ENCODE results near the gene MAPKAP1.
"Not testable (repeated sequence)": the region's sequence is repeated elsewhere in the genome, so short reads cannot be mapped to it uniquely, and the experiment has no call there.

The MAPKAP1 gene

DNA sequence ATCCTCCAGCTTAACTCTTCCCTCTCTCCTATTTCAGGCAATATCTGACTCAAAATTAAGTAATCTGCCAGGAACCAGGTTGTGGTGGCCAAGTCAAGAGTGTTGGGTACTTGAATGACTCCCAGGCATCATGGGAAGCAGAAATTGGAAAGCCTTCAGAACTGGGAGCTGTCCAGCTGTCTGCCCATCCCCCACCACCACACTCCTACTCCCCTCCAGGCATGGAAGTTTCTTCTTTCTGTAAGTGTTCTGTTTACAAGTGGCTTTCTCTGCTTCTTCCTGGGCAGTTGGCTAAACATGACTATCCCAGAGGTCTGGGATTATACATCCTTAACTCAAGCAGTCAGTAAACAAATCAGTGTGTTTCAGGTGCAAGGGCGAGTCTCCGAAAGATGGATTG is 25.6 kb upstream of the MAPKAP1 start:
- DNase-seq (ENCODE audit: low read depth, low spot score): peak; percentile 36

DNA sequence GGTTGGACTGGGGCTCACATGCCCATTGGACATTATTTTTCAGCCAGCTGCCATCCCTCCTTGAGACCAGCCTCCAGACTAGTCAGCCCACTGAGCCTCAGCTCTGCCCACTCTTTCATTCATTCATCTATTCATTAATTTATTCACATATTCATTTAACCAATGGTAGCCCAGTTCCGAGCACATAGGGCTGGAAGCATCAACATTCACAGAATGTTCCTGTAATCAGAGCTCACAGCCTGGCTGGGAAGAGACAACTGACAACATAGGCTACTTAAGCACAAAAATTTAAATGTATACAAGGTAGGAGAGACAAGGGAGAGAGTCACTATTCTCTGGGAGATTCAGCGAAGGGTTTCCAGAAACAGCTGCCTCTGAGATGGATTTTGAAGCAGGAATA is 23.2 kb upstream of the MAPKAP1 start:
- no peak for DNase-seq (ENCODE audit: low read depth, low spot score)

DNA sequence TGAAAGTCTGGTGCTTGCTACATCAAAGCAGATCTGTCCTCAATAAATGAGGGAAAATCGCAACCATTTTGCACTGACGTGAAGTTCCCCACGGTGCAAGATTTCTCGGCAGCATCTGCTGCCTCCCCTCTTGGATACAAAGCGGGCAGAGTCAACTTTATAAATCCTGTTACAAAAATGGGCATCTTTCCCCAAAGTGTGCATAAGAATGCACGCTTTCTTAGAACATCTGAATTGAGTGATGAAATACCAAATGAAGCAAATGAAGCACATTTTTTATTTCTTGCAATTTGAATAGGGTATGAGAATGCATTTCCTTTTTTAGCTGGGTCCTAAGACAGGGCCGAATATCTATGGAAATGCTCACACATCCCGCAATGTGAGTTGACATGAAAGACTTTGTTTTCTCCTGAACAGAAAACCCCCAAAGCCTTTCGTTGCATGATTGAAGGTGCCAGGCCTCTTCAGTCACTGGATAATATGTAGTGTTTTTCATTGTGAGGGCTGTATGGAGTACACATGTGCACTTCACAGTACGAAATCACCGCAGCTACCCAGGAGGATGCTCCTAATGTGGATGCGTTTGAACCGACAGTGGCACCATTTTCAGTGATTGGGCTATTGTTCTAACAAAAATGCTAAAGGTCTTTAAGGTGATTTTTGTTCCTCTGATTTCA is 19.6 kb upstream of the MAPKAP1 start:
- no peak for DNase-seq (ENCODE audit: low read depth, low spot score)

DNA sequence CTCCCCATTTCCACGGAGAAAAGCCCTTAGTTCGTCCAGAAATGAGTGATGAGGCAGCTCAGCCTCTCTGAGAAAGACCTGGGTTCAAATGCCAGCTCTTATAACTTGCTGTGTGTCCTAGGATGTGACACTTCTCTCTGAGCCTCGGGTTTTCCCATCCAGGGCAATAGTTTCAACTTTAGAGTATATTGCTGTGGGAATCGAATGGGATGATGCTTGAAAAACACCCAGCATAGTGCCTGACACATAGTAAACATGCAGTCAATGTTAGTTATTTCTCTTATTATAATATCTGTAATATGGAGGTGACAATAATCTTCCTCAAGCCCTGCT is 430 bp upstream of the MAPKAP1 start:
- DNase-seq (ENCODE audit: low read depth, low spot score): no peak

DNA sequence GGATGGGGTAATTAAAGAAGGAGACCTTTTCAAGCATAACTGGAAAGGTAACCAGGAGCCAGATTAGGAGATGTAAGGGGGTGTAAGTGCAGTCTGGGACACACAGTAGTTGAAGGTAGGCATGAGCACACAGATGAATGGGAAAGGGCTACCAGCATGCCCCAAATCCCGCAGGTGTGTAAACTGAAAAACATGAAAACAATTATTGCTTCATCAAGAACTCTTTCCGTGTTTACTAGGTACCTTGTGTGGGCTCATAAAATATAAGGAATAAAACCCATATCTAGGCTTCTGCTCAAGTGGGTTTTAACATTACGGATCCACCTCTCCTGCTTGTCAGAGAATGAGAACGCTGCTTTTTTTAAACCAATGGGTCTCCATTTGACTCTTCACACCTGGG is 1.1 kb downstream of the MAPKAP1 start:
- DNase-seq (ENCODE audit: low read depth, low spot score): no peak

DNA sequence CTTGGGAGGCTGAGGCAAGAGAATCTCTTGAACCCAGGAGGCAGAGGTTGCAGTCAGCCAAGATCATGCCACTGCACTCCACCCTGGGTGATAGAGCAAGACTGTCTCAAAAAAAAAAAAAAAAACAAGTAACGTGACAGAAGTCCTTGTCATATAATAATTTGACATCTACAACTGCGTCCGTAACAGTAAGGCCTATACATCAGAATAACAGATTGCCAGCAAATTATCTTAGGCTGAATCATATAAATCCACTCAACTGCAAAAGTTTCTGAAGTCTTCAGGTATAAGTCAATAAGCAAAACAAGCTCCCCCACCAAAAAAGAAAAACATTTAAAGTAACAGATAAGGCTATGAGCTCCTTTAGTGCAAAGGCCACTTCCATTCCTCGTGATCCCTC is 3.3 kb downstream of the MAPKAP1 start:
- DNase-seq (ENCODE audit: low read depth, low spot score): no peak

DNA sequence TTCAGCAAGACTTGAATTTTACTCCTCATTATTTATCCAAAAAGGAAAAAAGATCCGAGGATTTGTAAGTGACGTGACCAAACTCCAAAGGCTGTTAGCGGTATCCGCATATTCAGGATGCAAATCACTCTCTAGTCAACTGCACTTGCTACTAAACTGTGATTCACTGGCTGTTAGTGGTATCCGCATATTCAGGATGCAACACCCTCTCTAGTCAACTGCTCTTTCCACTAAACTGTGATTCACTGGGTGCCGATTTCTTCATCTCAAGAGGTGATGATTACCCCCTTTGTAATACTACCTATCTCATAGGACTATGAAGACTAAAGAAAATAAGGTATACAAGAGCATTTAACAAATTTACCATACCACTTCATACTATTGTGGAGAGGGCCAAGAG is 5.7 kb downstream of the MAPKAP1 start:
- DNase-seq (ENCODE audit: low read depth, low spot score): peak; percentile 77

DNA sequence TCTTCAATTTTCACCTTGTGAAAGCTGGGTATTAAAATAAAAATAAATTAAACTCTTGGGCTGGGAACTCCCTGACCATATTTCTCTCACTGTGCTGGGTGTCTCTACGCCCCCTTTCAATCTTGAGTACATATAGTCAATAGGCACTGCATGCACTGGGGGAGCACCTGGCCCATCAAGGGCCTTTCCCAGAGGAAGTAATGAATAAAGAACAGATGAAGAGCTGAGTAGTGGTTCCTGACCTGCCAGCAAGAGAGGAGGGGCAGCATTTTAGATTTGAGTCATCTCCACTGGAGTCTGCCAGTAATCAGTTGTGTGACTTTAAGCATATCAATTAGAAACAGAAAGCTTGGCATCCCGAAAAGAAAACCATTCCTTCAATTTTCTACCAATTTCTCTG is 6.2 kb downstream of the MAPKAP1 start:
- DNase-seq (ENCODE audit: low read depth, low spot score): peak; percentile 49

DNA sequence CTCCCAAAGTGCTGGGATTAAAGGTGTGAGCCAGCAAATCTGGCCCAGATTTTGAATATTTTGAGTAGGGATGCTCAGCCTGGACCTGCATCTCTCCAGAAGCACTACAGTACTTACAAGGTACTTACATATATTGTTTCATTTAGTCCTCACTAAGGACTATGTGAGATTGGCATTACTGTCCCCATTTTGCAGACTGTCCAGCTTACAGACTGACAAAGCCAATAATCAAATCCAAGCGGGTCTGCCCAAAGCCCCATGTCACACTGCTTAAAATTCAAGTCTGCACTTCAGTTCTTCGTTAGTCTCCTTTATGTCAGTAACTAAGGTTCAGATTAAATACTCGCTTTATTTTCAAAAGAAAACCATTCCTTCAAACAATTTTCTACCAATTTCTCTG is 7.1 kb downstream of the MAPKAP1 start:
- DNase-seq (ENCODE audit: low read depth, low spot score): no peak

DNA sequence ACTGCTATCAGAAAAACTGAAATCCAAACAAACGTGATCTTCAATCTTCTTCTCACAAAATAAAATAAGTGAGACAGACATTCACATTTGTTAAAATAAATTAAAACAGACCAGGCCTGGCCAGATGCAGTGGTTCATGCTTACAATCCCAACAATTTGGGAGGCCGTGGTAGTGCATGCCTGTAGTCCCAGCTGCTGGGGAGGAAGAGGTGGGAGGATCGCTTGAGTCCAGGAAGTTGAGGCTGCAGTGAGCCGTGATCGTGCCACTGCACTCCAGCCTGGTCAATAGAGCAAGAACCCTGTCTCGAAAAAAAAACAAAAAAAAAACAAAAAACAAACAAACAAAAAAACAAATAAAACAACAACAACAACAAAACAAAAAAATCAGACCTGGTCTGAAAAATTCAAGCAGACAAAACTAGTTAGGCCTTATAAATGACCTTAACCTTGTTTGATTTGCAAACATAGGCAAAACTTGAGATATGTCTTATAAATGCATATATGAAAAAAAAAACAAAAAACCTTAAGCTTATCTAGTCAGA is 10.8 kb downstream of the MAPKAP1 start:
- no peak for DNase-seq (ENCODE audit: low read depth, low spot score)

DNA sequence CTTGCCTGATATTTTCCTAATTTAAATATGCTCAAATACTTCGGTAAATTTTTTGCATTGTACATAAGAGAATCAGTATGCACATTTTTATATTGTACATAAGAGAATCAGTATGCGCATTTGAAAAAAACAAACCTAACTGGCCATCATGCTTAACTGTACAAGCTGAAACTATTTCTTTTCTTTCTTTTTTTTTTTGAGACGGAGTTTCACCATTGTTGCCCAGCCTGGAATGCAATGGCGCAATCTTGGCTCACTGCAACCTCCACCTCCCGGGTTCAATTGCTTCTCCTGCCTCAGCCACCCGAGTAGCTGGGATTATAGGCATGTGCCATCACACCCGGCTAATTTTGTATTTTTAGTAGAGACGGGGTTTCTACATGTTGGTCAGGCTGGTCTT is 11.5 kb downstream of the MAPKAP1 start:
- peak; percentile 19 for DNase-seq (ENCODE audit: low read depth, low spot score)

DNA sequence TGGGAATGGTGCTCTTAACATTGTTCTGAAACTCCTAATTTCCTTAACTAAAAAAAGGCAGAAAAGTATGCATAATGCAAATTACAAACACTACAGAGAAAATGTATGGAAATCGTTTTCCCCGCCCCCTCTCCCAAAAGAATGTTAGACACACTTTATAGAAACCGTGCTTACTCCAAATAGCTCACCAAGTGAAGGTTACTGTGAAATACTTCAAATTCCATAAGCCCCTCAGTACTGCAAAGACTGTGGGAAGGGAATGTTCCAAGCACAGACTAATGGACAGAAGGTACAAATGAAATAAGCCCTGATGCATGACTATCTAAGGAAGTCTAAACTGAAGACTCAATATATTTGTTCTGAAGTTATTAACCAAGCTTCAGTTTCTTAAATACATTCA is 12.5 kb downstream of the MAPKAP1 start:
- DNase-seq (ENCODE audit: low read depth, low spot score): peak; percentile 78

DNA sequence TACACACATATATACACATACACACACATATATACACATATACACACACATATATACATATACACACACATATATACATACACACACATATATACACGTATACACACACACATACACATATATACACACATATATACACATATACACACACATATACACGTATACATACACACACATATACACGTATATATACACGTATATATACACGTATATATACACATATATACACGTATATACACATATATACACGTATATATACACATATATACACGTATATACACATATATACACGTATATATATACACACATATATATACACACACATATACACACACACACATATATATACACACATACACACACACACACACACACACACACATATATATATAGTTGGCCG is 13.5 kb downstream of the MAPKAP1 start:
- not testable (repeated sequence) for DNase-seq (ENCODE audit: low read depth, low spot score)

DNA sequence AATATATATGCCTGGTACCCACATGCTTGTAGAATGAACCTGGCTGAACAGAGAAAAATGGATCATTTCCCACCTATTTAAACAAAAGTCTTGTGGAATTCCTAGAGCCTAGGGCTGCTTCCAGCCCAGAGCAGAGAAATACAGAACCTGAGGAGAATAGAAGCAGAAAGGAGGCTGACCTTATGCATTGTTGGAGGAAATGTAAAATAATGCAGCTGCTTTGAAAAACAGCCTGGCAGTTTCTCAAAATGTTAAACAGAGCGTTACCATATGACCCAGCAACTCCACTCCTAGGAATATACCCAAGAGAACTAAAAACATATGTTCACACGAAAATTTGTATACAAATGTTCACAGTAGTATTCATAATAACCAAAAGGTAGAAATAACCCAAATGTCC is 15.1 kb downstream of the MAPKAP1 start:
- DNase-seq (ENCODE audit: low read depth, low spot score): no peak

DNA sequence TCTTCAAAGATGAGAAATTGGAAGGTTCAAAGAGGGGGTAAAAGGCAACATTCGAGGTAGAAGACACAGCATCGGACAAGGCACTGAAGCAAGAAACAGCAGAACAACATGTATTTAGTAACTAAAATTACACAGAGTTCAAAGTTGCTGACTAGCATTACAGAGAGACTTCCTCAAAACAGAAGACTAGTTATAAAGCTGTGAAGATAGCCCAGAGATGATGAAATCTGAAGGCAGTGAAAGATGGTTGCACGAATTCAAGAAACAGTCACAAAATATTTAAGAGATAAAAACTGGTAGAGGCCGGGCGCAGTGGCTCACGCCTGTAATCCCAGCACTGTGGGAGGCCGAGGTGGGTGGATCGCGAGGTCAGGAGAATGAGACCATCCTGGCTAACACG is 16.3 kb downstream of the MAPKAP1 start:
- no peak for DNase-seq (ENCODE audit: low read depth, low spot score)

DNA sequence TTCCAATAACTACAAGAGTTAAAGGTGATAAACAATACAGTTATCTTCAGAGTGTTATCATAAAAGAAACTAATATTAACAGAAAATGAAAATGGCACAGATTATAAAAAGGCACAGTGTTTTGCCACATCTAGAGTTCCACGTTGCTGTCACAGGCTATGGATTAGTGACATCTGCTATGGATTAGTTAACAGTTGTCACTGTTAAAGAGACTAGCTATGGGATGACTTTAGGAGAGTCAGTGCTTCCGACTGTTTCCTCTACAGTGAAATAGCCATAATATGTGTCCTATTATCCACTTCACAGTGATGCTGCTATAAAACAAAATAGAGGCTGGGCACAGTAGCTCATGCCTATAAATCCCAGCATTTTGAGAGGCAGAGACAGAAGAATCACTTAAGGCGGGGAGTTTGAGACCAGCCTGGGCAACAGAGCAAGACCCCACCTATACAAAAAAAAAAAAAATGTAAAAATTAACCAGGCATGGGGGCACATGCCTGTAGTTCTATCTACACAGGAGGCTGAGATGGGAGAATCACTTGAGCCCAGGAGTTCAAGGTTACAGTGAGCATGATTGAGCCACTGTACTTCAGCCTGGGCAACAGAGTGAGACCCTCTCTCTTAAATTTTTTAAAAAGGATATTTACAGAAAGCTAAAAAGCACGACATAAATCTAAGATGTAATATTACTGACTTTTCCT is 19.7 kb downstream of the MAPKAP1 start:
- DNase-seq (ENCODE audit: low read depth, low spot score): no peak

DNA sequence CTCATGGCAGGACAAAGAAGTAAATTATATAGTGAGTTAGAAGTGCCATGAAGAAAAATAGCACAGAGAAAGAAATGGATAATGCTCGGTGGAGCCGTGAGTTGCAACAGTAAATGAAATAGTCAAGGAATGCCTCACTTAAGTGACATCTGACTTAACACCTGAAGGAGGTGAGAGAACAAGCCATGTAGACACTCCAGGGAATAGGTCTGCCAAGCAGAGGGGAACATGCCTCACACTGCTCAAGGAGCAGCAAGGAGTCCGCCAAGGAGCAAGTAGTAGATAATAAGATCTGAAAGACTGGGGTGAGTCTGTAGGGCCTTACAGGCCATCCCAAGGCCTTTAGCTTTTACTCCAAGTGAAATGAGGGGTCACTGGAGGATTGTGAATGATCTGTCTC is 21.8 kb downstream of the MAPKAP1 start:
- DNase-seq (ENCODE audit: low read depth, low spot score): no peak

DNA sequence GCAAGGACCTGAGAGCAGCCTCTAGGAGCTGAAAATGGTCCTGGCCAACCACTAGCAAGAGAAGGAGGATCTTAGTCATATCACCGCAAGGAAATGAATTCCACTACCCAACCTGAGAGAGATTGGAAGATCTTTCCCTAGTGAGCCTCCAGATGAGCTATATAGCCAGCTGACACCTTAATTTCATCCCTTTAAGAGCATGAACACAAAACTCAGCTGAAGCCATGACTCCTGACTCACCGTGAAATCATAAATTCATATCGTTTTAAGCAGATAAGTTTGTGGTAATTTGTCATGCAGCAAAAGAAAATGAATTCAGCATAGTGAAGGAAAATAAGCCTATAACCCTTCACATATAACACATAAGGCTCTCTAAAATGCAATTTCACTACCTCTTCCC is 23.5 kb downstream of the MAPKAP1 start:
- DNase-seq (ENCODE audit: low read depth, low spot score): no peak

DNA sequence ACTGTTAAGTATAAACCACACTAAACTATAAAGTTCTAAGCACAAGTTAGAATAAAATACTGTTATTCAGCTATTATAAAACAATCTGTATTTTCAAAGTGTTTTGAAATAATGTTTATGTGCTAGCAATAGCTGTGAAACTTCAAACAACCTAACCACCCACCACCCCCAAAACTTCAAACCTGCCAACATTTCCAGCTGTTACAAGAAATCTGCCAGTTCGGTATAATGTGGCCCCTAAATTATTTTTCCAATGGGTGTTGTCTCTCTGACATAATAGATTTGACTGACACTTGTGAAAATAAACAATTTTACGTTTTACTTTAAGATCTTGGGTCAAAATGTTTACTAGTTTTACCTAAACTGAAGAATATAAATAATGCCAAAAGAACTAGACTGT is 24.7 kb downstream of the MAPKAP1 start:
- no peak for DNase-seq (ENCODE audit: low read depth, low spot score)

DNA sequence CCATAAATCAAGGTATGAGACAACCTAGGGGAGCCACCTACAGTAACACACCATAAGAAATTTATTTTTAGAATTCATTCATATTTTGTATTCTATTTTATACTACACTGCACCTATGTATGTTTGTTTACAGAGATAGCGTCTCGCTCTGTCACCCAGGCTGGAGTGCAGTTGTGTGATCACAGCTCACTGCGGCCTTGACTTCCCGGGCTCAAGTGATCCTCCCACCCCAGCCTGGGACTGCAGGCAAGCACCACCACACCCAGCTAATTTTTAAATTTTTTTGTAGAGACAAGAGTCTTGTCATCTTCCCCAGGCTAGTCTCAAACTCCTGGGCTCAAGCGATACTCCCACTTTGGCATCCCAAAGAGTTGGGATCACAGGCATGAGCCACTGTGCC is 25.4 kb downstream of the MAPKAP1 start:
- DNase-seq (ENCODE audit: low read depth, low spot score): no peak

DNA sequence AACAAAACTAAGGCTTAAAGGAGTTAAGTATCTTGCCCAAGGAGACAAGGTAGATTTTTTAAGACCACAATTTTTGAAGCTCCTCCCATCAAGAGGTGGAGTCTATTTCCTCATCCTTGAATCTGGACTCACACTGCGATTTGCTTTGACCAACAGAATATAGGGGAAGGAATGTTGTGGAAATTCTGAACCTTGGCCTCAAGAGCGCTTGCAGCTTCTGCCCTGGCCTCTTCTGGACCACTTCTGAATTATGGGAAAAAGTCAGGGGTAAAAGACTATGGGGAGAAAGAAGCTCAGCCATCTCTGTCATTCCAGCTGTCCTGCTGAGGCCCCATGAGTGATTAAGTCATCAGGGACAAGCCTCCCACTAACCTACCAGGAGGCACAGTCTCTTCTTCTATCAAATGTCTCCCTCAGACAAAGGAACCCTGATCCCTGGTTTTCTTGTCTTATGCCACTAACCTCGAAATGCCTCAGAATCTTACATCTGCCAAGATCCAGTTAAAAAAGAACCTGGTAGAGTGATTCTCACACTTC is 25.9 kb downstream of the MAPKAP1 start:
- DNase-seq (ENCODE audit: low read depth, low spot score): no peak

DNA sequence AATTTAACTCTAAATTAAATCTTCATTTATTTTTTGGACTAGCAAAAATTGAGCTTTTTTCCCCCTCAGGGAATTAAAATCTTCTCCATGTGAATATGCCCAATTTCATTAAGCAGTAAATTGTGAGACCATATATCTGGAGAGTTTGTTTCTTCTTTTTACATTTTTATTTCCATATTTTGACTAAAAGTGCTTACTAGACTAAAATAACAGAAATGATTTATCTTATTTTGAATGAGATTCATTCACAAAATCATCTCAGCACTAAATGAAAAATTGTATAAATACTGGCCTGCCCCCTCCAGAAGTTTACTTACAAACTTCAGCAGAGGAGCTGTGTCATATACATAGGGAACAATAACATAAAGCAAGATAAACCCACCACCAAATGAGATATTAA is 26.6 kb downstream of the MAPKAP1 start:
- DNase-seq (ENCODE audit: low read depth, low spot score): no peak

DNA sequence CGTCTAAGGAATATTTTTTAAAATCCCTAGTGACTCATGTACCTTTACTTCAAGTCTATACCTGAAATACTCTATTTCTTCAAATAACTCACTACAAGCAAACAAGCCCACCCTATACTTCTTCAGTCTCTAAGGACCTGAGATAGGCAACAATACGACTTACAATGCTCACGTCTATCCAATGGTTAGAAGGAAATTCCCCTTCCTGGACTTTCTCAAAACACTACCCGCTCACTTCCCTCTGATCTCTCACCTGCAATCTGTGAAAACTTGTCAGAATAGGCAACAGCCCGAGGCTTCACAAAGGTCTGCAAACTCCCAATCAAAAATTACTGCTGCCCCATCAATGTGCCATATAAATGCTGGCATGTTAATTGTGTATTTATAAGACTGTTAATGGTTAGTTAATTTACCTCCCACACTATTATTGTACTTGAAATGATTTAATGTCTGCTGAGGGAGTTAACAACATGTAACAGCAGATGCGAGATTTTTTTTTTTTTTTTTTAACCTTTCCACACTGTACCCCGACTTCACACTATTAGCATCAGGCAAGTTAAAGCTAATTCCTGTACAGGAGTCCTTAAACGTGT is 27.3 kb downstream of the MAPKAP1 start:
- no peak for DNase-seq (ENCODE audit: low read depth, low spot score)
